T-helper 22 cell (primary cell): ENCODE measurements around the gene SNED1.

ENCODE experiments used
- DNase-seq: peaks from one replicate; pipeline ENCODE4 v3.0.0-alpha.2; 2020; ENCODE audit warnings: low read depth

The SNED1 gene

DNA sequence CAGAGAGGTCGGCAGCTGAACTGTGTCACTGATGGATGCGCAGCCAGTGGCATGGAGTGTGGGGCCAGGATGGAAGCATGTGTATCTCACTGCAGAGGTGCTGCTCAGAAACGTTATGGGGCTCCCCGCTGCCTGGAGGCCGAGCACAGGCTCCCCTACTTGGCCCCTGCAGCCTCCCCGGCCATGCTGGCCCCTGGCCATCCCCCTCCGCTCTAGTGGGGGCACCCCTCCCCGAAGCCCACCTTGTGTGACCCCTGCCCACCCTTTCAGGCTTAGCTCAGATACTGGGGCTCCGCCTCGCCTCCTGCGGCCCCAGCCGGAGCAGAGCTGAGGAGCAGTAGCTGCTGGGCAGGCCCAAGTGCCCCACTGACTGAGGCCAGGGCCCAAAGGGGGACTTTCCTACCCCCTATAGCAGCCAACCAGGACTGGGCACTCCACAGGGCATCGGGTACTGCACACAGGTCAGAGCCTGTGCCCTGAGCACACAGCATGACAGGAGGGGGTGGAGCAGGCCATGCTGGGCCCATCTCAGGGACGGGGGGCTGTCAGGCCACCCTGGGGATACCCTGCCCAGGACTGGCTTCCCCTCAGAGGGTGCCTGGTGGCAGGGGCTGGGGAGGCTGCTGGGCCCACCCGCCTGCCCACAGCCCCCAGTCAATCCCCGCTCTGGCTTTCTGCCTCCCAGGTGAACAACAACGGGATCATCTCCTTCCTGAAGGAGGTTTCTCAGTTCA is 31.3 kb downstream of the SNED1 start:
- DNase-seq = no peak

DNA sequence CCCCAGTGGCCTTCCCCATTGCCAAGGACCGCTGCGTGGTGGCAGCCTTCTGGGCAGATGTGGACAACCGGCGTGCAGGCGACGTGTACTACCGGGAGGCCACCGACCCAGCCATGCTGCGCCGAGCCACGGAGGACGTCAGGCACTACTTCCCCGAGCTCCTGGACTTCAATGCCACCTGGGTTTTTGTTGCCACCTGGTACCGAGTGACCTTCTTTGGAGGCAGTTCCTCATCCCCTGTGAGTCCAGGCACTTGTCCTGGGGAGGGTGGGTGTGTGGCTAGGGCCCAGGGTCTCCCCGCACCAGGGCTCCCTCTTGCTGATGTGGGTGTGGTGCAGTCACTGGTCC is 31.9 kb downstream of the SNED1 start:
- no peak for DNase-seq

DNA sequence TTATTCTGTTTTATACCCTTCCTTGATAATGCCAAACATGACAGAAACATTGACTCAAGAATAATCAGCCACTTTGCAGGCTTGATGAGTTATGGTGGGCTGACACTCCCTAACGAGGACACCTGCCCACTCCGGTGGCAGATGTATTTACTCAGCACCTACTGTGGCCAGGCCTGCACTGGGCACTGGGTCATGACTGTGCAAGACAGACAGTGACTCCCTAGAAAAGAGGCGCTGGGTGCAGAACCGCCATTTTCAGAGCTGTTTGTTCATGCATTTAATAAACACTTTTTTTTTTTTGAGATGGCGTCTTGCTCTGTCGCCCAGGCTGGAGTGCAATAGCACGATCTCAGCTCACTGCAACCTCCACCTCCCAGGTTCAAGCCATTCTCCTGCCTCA is 32.5 kb downstream of the SNED1 start:
- DNase-seq = no peak

DNA sequence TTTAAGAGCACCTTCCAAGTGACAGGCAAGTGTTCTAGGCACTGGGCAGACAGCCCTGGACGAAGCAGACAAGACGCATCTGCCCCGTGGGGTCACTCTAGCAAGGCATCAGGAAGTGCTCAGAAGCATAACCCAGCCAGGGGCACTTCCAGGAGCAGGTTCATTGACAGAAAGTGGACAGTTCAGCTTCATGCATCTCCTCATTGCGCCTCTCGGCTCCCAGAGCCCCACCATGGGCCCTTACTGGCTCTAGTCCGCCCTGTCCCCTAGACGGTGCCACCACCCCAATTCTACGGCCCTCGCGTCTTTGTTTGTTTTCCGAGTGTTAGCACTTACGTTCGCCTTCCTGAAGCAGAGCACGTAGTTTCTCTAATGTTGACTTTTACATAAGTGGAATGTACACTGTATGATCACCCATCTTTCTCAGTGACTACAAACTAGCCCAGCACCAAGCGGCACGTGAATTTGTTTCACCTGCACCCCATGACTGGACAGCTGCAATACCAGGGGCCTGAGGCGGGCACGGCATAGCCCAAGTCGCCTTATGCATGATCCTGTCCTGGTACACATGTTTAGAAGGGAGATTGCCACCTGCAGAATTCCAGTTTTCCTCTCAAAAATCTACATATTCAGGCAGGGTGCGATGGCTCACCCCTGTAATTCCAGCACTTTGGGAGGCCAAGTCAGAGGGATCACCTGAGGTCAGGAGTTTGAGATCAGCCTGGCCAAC is 33.2 kb downstream of the SNED1 start:
- no peak for DNase-seq

DNA sequence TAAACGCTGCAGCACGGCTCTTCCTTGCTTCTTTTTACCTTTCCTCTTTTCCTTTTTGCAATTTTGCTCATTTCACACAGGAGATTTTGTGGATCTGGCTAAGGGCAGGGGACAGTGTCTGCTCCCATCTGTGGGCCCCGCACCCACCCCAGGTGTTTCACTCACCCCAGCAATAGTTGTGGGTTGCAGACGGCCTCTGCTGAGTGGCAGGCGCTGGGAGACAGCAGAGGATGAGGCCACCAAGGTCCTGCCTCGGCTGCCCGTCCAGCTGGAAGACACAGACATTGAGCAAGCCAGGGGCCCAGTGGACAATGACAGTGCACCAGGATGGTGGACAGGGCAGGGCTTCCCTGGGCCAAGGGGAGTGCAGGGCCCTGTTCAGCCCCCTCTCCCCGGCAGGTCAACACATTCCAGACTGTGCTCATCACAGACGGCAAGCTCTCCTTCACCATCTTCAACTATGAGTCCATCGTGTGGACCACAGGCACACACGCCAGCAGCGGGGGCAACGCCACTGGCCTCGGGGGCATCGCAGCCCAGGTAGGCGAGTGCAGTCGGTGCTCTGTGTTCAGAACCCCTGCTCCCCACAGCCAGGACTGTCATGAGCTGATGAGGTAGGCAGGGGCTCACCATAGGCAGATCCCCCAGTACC is 35.0 kb downstream of the SNED1 start:
- no peak for DNase-seq

DNA sequence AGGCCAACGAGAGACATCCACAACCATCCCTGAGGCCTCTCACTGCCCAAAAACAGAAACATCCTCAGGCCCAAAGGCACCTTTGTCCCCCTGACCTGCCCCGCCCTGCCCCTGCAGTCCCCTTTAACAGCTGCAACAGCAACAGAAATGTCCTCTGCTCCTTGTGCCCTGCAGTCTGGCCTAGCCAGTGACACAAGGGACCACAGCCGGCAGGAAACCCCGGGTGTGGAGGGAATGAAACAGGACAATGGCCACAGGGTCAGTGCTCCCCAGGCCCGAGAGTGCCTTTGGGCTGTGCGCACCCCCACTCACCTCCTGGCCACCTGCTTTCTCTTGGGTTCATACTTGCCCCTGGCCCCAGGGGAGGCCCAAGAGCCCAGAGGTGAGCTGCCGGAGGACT is 35.6 kb downstream of the SNED1 start:
- DNase-seq = no peak

DNA sequence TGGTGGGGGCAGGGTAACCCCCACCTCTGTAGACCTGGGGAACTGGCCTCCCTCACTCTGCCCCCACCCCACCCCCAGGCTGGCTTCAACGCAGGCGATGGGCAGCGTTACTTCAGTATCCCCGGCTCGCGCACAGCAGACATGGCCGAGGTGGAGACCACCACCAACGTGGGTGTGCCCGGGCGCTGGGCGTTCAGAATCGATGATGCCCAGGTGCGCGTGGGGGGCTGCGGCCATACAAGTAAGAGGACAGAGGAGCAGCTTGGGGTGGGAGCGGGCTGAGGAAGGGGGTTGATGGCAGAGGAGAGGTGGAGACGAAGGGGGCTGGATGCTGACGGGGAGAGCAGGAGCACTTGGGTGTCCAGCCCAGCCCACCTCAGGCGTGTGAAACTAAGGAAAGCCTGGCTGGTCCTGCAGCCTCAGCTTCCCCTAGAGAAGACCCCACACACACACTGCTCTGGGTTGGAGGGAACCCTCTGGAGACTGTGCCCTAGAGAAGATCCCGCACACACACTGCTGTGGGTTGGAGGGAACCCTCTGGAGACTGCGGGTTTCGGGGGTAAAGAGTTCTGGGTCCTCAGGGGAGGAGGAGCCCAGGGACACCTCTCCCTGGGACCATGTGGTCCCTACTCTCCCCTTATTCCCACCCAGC is 36.2 kb downstream of the SNED1 start:
- DNase-seq = no peak

DNA sequence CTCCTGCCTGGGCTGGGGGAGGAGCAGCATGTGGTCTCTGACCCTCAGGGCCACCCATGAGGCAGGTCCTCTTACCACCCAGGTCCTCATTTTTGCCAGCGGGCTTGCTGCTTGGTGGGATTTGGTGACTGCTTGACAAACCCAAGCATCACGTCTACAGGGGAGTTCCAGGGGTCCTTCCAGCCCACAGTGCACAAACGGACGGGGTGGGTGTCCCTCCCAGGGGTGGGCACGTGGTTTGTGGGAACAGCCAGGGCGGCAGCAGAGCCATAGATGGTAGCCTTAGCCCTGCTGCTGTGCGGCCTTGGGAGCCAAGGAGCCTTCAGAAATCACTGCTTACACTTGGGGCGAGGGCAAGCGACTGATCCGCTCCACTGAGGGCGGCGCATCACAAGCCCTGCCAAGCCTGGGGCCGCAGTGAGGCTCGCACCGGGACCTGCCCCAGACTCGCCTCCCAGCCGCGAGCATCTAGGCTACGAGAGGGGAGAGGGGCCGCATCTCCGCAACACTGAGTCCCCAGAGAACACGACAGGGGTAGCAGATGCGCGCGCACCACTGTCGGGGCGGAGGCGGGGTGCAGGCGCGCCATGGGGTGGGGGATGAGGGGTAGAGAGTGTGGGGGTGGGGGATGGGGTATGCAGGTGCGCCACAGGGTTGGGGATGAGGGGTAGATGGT is 36.9 kb downstream of the SNED1 start:
- no peak for DNase-seq

DNA sequence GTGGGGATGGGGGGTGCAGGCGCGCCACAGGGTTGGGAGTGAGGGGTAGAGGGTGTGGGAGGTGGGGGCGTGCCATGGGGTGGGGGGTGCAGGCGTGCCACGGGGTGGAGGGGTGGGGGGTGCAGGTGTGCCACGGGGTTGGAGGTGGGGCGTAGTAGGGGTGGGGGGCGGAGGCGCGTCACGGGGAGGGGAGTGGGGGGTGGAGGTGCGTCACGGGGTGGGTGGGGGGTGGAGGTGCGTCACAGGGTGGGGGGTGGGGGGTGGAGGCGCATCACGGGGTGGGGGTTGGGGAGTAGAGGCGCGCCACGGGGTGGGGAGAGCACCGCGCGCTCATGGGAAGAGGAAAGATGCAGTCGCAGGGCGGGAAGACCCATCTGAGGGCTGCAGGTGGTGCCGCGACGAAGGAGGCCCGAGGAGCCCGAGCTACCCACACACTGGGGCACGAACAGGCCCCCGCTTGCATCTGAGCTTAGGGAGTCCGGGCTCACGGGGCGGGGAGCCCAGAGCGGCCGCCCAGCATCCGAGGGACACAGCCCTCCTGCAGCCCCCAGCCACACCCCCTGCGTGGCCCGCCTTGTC is 37.5 kb downstream of the SNED1 start:
- peak; percentile 75 for DNase-seq

DNA sequence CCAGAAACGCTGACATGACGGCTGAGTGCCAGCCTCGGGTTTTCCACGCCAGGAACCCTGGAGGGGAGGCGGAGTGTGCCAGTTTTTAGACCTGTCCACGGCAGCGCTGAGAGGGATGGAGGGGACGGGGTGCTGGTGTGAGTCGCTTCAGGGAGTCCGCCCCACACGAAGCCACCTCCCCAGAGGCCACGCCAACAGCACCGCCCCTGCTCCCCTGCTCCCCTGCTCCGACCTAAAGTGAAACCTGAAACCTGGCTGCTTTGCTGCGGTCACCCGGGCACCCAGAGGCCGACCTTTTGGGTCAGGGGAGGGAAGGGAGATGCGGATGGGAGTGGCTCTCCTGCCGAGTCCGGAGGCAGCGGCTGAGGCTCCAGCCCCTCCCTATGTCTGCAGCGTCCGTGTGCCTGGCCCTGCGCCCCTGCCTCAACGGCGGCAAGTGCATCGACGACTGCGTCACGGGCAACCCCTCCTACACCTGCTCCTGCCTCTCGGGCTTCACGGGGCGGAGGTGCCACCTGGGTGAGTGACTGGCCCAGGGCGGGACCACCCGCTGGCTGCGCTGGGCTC is 38.1 kb downstream of the SNED1 start:
- DNase-seq = peak; percentile 61

DNA sequence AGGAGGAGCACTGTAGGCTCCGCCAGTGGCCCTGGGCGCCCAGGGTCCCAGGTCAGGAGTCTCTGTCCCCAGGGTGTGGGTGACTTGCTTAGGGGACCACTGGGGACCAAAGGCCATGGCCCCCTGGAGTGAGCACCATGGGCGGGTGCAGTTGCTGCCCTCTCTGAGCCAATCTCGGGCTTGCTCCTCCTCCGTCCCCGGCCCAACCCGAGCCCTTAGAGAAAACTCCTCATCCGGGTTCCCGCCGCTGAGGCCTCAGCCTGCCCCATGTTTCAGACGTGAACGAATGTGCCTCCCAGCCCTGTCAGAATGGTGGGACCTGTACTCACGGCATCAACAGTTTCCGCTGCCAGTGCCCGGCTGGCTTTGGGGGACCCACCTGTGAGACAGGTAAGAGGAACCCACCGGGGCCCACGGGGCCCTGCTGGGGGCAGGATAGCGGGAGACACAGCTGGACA is 38.6 kb downstream of the SNED1 start:
- no peak for DNase-seq

DNA sequence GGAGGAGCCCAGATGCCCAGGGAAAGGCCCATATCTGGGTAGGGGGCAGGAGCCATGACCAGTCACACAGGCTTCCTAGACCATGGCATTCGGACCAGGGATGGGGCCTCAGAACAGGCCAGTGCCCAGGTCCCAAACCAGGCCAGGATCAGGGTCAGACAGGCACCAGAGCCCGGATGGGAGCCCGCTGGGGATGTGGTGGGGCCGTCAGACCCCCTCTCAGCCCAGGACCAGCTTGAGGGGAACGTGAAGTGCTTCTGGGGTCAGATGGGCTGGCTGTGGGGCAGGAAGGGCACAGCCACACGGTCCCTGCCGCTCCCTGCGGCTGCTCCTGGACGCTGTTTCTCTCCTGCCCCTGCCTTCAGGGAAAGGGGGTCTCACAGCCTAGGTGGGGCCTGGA is 39.1 kb downstream of the SNED1 start:
- no peak for DNase-seq

DNA sequence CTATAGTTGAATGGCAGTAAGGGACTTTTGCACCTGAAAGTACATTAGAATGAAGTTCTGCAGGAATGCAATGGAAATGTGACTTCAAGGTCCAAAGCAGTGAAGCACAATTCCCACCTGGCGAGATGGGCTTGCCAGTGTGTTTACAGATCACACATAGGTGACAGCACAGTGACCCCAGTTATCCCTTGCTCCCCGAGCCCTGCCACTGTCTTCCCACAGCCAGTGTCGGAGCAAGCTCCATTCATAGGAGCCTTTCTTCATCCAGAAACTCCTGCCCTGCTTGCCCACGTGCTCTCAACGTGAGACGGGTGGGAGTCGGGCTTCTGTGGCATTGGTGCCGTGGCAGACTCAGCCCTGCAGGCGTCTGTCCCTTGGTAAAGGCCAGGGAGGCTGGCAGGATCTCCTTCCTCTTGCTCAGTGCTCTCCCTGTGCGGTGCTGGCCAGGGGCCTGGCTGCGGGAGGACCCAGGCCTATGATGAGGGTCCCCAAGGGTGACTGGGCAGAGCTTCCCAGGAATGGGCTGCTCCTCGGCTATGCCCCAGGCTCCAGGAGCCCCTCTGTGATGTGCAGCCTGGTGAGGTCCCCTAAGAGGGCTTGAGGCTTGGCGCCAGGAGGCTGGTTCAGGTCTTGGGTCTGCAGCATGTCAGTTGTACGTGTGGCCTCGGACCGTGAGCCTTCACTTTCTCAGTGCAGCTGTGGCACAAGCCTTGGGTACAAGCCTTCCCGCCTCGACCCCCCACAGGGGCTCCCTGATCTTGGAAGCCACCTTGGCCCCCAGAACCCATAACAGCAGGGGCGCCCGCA is 40.2 kb downstream of the SNED1 start:
- DNase-seq = no peak

DNA sequence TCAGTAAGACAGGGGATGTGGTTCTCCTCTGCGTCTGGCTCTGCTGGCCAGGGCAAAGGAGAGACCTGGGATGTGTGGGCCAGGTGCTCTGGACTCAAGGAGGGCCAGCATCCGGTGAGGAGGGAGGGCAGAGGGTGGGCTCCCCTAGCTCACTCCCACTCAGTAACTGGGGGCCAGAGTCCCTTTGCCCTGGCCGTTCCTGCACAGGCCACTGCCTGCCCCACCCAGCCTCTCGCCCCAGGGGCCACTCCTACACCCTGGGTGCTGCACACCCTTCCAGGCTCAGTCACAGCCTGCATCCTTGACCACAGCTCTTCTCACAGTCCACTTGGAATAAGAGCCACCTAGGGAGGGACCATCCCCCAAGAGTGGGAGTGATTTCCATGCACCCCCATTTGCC is 41.0 kb downstream of the SNED1 start:
- DNase-seq = no peak

DNA sequence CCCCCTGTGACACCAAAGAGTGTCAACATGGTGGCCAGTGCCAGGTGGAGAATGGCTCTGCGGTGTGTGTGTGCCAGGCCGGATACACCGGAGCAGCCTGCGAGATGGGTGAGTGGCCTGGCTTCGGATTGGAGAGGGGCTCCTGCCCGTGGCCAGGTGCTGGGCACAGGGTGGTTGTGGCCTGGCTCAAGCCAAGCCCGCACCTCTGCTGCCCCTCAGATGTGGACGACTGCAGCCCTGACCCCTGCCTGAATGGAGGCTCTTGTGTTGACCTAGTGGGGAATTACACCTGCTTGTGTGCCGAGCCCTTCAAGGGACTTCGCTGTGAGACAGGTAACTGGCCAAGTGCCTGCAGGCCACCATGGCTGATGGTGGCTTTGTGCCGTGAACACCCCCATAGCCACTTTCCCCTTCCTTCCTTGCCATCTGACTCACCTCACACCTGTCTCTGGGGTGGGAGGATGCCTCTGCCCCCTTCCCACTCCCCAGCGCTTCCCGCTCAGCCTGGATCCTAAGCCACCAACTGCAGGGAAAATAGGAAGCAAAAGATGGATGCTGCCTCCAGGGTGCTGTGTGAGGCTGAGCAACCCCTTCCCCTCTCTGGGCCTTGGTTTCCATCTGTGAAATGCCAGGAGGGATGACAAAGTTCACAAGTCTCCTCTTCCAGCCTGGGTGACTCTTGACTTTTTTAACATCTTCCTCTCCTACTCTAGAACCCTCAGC is 41.8 kb downstream of the SNED1 start:
- DNase-seq = no peak

DNA sequence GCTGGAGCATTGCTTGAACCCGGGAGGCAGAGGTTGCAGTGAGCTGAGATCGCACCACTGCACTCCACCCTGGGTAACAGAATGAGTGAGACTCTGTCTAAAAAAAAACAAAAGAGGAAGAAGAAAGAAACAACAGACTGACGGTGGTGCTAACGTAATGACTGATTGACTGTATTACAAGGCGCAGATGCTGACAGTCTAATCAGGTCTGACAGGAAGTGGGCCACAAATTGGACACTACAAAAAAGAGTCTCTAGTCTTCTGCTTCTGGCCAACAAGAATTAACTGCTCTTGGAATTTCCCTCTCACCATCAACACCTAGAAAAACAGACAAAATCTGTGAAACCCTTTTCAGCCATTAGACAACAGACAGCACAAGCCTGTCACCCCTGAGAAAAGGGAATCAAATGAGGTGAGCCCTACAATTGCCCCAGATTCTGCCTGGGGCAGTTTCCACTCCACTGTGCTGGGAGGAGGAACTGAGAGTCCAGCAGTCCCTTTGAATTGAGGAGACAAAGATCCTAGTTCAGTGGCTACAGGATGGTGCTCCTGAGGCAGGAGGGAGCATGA is 43.3 kb downstream of the SNED1 start:
- no peak for DNase-seq

DNA sequence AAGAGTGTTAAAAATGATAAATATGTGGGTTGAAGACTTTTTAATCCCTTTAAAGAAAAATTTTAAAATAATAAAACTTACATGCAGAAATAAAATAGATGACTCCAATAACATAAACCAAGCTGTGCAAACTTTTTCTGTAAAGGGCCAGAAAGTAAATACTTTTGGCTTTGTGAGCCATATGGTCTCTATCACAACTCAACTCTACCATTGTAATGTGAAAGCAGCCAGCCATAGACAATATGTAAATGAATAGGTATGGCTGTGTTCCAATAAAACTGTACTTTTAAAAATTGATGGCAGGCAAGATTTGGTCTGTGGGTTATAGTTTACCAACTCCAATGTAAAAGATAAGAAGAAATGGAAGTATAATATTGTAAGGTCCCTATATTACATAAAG is 45.2 kb downstream of the SNED1 start:
- DNase-seq = no peak

DNA sequence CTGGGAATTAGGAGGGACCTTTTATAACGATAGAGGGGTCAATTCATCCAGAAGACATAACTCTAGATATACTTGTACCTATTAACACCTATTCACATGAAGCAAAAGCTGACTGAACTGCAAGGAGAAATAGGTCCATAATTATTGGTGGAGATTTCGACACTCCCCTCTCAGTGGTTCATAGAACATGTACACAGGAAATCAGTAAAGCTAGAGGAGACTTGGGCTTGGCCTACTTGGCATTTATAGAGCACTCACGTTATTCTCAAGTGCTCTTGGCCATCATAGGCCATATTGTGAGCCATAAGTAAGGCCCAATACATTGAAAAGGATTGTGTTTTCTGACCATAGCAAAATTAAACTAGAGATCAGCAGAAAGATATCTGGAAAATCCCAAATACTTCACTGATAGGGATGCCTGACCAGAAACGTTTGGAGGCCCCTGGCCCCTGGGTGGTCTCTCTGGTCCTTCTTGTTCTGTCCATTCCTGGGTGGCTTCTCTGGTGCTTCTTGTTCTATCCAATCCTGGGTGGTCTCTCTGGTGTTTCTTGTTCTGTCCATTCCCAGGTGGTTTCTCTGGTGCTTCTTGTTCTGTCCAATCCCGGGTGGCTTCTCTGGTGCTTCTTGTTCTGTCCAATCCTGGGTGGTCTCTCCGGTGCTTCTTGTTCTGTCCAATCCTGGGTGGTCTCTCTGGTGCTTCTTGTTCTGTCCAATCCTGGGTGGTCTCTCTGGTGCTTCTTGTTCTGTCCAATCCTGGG is 49.0 kb downstream of the SNED1 start:
- no peak for DNase-seq
